CD4-positive, alpha-beta T cell treated with Interleukin-12 subunit alpha and Interleukin-12 subunit beta, for 1 hour (primary cell): ENCODE data around the gene UBE2F.
A peak's percentile ranks its signal among the peaks of the same experiment; 100 is the strongest.
"Not testable (repeated sequence)": the region's sequence is repeated elsewhere in the genome, so short reads cannot be mapped to it uniquely, and the experiment has no call there.

Experiments
- DNase-seq: peaks from one replicate; pipeline ENCODE4 v3.0.0-alpha.2; 2020

Gene UBE2F

GRCh38 chr2:237981621-237982020, 14.8 kb downstream of the UBE2F start:
- not testable (repeated sequence) for DNase-seq

GRCh38 chr2:237982039-237982725, 15.4 kb downstream of the UBE2F start:
- DNase-seq: no peak

GRCh38 chr2:237983922-237984321, 17.1 kb downstream of the UBE2F start:
- DNase-seq: no peak

- no peak for DNase-seq
These were observed 20.5 kb downstream of the UBE2F start for GRCh38 chr2:237987268-237987667.

GRCh38 chr2:237993701-237994100, 26.9 kb downstream of the UBE2F start:
- DNase-seq: no peak

GRCh38 chr2:237995036-237995435, 28.2 kb downstream of the UBE2F start:
- DNase-seq: no peak

GRCh38 chr2:237996021-237996593, 29.3 kb downstream of the UBE2F start:
- no peak for DNase-seq

GRCh38 chr2:237997521-237997920, 30.7 kb downstream of the UBE2F start:
- DNase-seq: no peak

- peak; percentile 49 for DNase-seq
These were observed 31.7 kb downstream of the UBE2F start for GRCh38 chr2:237998530-237998929.

- DNase-seq: no peak
These were observed 36.6 kb downstream of the UBE2F start for GRCh38 chr2:238003234-238004031.

GRCh38 chr2:238004077-238004830, 37.4 kb downstream of the UBE2F start:
- DNase-seq: no peak

GRCh38 chr2:238005528-238005927, 38.7 kb downstream of the UBE2F start:
- no peak for DNase-seq

- DNase-seq: no peak
These were observed 39.7 kb downstream of the UBE2F start for GRCh38 chr2:238006510-238006909.

GRCh38 chr2:238007924-238008323, 41.1 kb downstream of the UBE2F start:
- no peak for DNase-seq

- DNase-seq: no peak
These were observed 42.7 kb downstream of the UBE2F start for GRCh38 chr2:238009563-238009962.

GRCh38 chr2:238010572-238010971, 43.8 kb downstream of the UBE2F start:
- DNase-seq: no peak

GRCh38 chr2:238013806-238014205, 47.0 kb downstream of the UBE2F start:
- no peak for DNase-seq

- no peak for DNase-seq
These were observed 48.9 kb downstream of the UBE2F start for GRCh38 chr2:238015705-238016104.

- DNase-seq: no peak
These were observed 49.7 kb downstream of the UBE2F start for GRCh38 chr2:238016526-238016925.

- no peak for DNase-seq
These were observed 53.1 kb downstream of the UBE2F start for GRCh38 chr2:238019962-238020361.

GRCh38 chr2:238020816-238021215, 54.0 kb downstream of the UBE2F start:
- DNase-seq: no peak

GRCh38 chr2:238021327-238021726, 54.5 kb downstream of the UBE2F start:
- DNase-seq: no peak

- DNase-seq: no peak
These were observed 55.9 kb downstream of the UBE2F start for GRCh38 chr2:238022594-238023157.
